ENCODE results near the gene SORCS2.

- no peak for TF ChIP-seq POLR2A (IDR thresholded peaks at IDR 0.05)
- no peak for TF ChIP-seq CTCF (IDR thresholded peaks at IDR 0.05)
- TF ChIP-seq POLR2AphosphoS5 (IDR thresholded peaks at IDR 0.05), result no peak
Observed at GRCh38 chr4:7516096-7516772, 323.9 kb downstream of the SORCS2 start.

Measured in prostate gland (tissue), 2 donors.